Measurements from ENCODE around the gene SRGAP1. TPM values are rescaled to one million over a fixed set of nuclear protein-coding genes. Genes with fewer than 3 reads are reported as not detected.

SRGAP1 gene
- total and polyA plus RNA-seq, 2 of the 13 experiments (the other 11 are each of a cell fraction or from before 2014, with no cell fraction given): 1.6 to 3.4 TPM

DNA sequence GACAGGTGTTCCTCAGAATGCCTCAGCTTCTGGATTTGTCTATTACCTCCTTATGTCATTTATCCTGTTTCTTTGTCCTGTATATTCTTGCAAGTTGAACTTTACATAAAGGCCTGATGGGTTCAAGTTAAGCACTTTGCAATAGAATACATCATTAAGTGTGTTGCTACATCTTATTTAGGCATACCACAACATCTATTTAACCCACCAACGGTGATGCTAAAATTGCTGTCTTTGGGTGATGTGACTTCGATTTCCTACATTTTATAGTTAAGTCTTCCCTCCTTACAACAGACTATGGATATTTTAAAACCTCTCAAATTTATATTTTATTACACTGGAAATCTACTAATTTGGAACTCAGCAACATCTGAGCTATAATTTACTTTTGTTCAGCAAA is 206.6 kb downstream of the SRGAP1 start:
- Histone ChIP-seq H3K79me2 (ENCODE audit: insufficient read depth, low read length) (no peaks in the 10 kb centered on the region), H3K4me2 (ENCODE audit: low read depth, low read length) (no peak overlapping the region), H3K27me3 (ENCODE audit: control insufficient read depth in 1 of 2, insufficient read depth in 2 of 2, low read length in 2 of 2) (no peaks in the 10 kb centered on the region), H3K4me3 (replicated peaks in 1 of 3; ENCODE audit: insufficient read depth in 1 of 3, low read depth in 2 of 3, low read length in 3 of 3) (no peak overlapping the region), H3K4me1 (ENCODE audit: insufficient read depth, low read length) (no peaks in the 10 kb centered on the region), H3K27ac (ENCODE audit: extremely low read length, insufficient read depth, low read length) (no peak overlapping the region), H3K9me3 (ENCODE audit: low read length) (no peaks in the 10 kb centered on the region), H3K9ac (ENCODE audit: insufficient read depth, low read depth, low read length) (no peak overlapping the region), H4K20me1 (ENCODE audit: insufficient read depth, low read length) (no peaks in the 10 kb centered on the region), H2AFZ (ENCODE audit: low read length) (no peak overlapping the region), H3K36me3 (replicated peaks in 1 of 2; ENCODE audit: control insufficient read depth in 1 of 2, insufficient read depth in 2 of 2, low read length in 2 of 2) (0 out of 5 replicates have a peak, but pooled peaks cover 0 to 4% of the 10 kb centered on the region in 2 experiments)
- in situ Hi-C loops (cut with HindIII; ENCODE audit: extremely low pct_ligation_motif_present, low pct_unique_long_range_greater_than_20kb) (no loop called here), intact Hi-C loops (cut with micrococcal nuclease; ENCODE audit: unreplicated experiment) (no loop called here)
- no peak for DNase-seq (ENCODE audit: low spot score)
- 67% methylated on average over 2 of the region's 2 CpGs for WGBS (ENCODE audit: low lambda C conversion rate)
- no peak for ATAC-seq
- no peak for FAIRE-seq
- no peak for TF ChIP-seq MXD4 (CRISPR knock-in tag; IDR thresholded peaks at IDR 0.05)
- TF ChIP-seq XBP1 (CRISPR knock-in tag; IDR thresholded peaks at IDR 0.05): no peak
- no peak for TF ChIP-seq NCOA1 (CRISPR knock-in tag; IDR thresholded peaks at IDR 0.05)
- no peak for TF ChIP-seq RFX5 (IDR thresholded peaks at IDR 0.05; ENCODE audit: low read depth, low read length)
- TF ChIP-seq, protein P1, sequence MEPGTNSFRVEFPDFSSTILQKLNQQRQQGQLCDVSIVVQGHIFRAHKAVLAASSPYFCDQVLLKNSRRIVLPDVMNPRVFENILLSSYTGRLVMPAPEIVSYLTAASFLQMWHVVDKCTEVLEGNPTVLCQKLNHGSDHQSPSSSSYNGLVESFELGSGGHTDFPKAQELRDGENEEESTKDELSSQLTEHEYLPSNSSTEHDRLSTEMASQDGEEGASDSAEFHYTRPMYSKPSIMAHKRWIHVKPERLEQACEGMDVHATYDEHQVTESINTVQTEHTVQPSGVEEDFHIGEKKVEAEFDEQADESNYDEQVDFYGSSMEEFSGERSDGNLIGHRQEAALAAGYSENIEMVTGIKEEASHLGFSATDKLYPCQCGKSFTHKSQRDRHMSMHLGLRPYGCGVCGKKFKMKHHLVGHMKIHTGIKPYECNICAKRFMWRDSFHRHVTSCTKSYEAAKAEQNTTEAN (CRISPR knock-in tag; conservative IDR thresholded peaks at IDR 0.05): no peak
- ChIA-PET POLR2A (no interaction called here), CTCF (ENCODE audit: low intra/inter-chr PET ratio, low total read pairs) (no interaction called here)
- BruUV-seq (replicated peaks): no TSS peak

DNA sequence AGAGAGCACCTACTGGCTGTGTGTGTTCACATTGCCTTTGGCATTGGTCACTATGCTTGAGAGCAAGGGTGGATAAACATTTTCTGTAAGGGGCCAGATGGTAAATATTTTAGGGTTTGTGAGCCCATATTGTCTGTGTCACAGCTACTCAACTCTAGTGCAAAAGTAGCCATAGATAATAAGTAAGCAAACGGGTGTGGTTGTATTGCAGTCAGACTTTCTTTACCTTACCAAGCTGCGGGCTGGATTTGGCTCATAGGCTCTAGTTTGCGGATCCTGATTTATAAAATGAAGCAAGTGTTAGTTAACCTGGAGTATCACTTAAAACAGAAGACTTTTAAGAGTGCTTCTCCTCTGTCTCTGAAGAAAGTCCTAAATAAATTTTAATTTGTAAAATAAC is 208.6 kb downstream of the SRGAP1 start:
- no peaks in the 10 kb centered on the region for H4K20me1 ChIP-seq (ENCODE audit: insufficient read depth, low read length)
- no peak for DNase-seq (ENCODE audit: low spot score)
- no peak overlapping the region for H2AFZ ChIP-seq (ENCODE audit: low read length)
- ChIA-PET CTCF (ENCODE audit: low intra/inter-chr PET ratio, low total read pairs) (no interaction called here), POLR2A (no interaction called here)
- no peak for ATAC-seq
- TF ChIP-seq ZNF441 (CRISPR knock-in tag; IDR thresholded peaks at IDR 0.05; ENCODE audit: borderline replicate concordance) (no peak), KLF15 (CRISPR knock-in tag; IDR thresholded peaks at IDR 0.05; ENCODE audit: borderline replicate concordance) (no peak)
- TF ChIP-seq, protein P2, sequence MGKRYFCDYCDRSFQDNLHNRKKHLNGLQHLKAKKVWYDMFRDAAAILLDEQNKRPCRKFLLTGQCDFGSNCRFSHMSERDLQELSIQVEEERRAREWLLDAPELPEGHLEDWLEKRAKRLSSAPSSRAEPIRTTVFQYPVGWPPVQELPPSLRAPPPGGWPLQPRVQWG (CRISPR knock-in tag; IDR thresholded peaks at IDR 0.05; ENCODE audit: borderline replicate concordance, low read depth): no peak
- TF ChIP-seq, protein P3, sequence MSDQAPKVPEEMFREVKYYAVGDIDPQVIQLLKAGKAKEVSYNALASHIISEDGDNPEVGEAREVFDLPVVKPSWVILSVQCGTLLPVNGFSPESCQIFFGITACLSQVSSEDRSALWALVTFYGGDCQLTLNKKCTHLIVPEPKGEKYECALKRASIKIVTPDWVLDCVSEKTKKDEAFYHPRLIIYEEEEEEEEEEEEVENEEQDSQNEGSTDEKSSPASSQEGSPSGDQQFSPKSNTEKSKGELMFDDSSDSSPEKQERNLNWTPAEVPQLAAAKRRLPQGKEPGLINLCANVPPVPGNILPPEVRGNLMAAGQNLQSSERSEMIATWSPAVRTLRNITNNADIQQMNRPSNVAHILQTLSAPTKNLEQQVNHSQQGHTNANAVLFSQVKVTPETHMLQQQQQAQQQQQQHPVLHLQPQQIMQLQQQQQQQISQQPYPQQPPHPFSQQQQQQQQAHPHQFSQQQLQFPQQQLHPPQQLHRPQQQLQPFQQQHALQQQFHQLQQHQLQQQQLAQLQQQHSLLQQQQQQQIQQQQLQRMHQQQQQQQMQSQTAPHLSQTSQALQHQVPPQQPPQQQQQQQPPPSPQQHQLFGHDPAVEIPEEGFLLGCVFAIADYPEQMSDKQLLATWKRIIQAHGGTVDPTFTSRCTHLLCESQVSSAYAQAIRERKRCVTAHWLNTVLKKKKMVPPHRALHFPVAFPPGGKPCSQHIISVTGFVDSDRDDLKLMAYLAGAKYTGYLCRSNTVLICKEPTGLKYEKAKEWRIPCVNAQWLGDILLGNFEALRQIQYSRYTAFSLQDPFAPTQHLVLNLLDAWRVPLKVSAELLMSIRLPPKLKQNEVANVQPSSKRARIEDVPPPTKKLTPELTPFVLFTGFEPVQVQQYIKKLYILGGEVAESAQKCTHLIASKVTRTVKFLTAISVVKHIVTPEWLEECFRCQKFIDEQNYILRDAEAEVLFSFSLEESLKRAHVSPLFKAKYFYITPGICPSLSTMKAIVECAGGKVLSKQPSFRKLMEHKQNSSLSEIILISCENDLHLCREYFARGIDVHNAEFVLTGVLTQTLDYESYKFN (CRISPR knock-in tag; conservative IDR thresholded peaks at IDR 0.05): no peak
- no peaks in the 10 kb centered on the region for H3K4me1 ChIP-seq (ENCODE audit: insufficient read depth, low read length)
- 97% methylated on average over 3 of the region's 3 CpGs for WGBS (ENCODE audit: low lambda C conversion rate)
- no peaks in the 10 kb centered on the region for H3K27me3 ChIP-seq (ENCODE audit: control insufficient read depth in 1 of 2, insufficient read depth in 2 of 2, low read length in 2 of 2)
- no peak overlapping the region for H3K9ac ChIP-seq (ENCODE audit: insufficient read depth, low read depth, low read length)
- no peak overlapping the region for H3K4me3 ChIP-seq (replicated peaks in 1 of 3; ENCODE audit: insufficient read depth in 1 of 3, low read depth in 2 of 3, low read length in 3 of 3)
- H3K79me2 ChIP-seq (ENCODE audit: insufficient read depth, low read length): no peaks in the 10 kb centered on the region
- H3K4me2 ChIP-seq (ENCODE audit: low read depth, low read length): no peak overlapping the region
- in situ Hi-C loops (cut with HindIII; ENCODE audit: extremely low pct_ligation_motif_present, low pct_unique_long_range_greater_than_20kb) (no loop called here), intact Hi-C loops (cut with micrococcal nuclease; ENCODE audit: unreplicated experiment) (no loop called here)
- H3K27ac ChIP-seq (ENCODE audit: extremely low read length, insufficient read depth, low read length): no peak overlapping the region
- no peak for FAIRE-seq
- H3K9me3 ChIP-seq (ENCODE audit: low read length): no peaks in the 10 kb centered on the region
- no TSS peak for BruUV-seq (replicated peaks)
- H3K36me3 ChIP-seq (replicated peaks in 1 of 2; ENCODE audit: control insufficient read depth in 1 of 2, insufficient read depth in 2 of 2, low read length in 2 of 2): 0 out of 5 replicates have a peak, but pooled peaks cover 0 to 4% of the 10 kb centered on the region in 2 experiments
